HepG2 (cell line): ENCODE measurements around the gene POLDIP3. TPM values are rescaled to one million over a fixed set of nuclear protein-coding genes. Genes with fewer than 3 reads are reported as not detected.
A peak's percentile ranks its signal among the peaks of the same experiment; 100 is the strongest.

ENCODE experiments used
- AHR ChIP-seq: IDR thresholded peaks from 2 replicates; pipeline ENCODE4 v1.6.1; 2018; ENCODE audit warnings: missing genetic modification reagents, missing compliant biosample characterization
- ATM ChIP-seq: fragments of 450-650 bp; IDR thresholded peaks from 2 replicates; pipeline ENCODE4 v1.7.1; 2017; ENCODE audit warnings: mild to moderate bottlenecking, borderline replicate concordance
- HOXA3 ChIP-seq: sonication (generic); formaldehyde crosslinking; IDR thresholded peaks from 2 replicates; pipeline ENCODE4 v1.5.0; 2020; ENCODE audit warnings: missing genetic modification reagents
- KAT8 ChIP-seq: IDR thresholded peaks from 2 replicates; pipeline ENCODE4 v1.6.1; 2016; ENCODE audit warnings: missing genetic modification reagents, missing compliant biosample characterization
- KDM1A ChIP-seq: IDR thresholded peaks from 2 replicates; pipeline ENCODE4 v1.6.1; 2016; ENCODE audit warnings: missing compliant biosample characterization
- MAF1 ChIP-seq: sonication (generic); formaldehyde crosslinking; IDR thresholded peaks from 2 replicates; pipeline ENCODE4 v1.5.0; 2020; ENCODE audit warnings: missing genetic modification reagents, borderline replicate concordance
- MED13 ChIP-seq: sonication (generic); formaldehyde crosslinking; IDR thresholded peaks from 2 replicates; pipeline ENCODE4 v1.5.0; 2020; ENCODE audit warnings: missing genetic modification reagents
- NR2F6 ChIP-seq, 2 experiments: IDR thresholded peaks; 2 replicates each; pipeline ENCODE4 v1.6.1; 2016; ENCODE audit warnings: antibody characterized with exemption in 1 of 2, mild to moderate bottlenecking in 1 of 2
- POLR2G ChIP-seq: fragments of 200-400 bp; formaldehyde crosslinking; IDR thresholded peaks from 2 replicates; pipeline ENCODE4 v1.6.1; 2018; ENCODE audit warnings: mild to moderate bottlenecking, low read depth, low read length, moderate library complexity
- PPARG ChIP-seq: conservative IDR thresholded peaks from 2 replicates; pipeline ENCODE4 v1.6.1; 2016; ENCODE audit warnings: missing biosample characterization, missing genetic modification reagents
- TMF1 ChIP-seq: sonication (generic); formaldehyde crosslinking; IDR thresholded peaks from 2 replicates; pipeline ENCODE4 v1.8.1; 2022; ENCODE audit warnings: low read depth, missing genetic modification reagents
- ZFP36 ChIP-seq: fragments of 150-350 bp; IDR thresholded peaks from 2 replicates; pipeline ENCODE4 v1.6.1; 2018; ENCODE audit warnings: borderline replicate concordance, low read length, low read depth; ENCODE audit not compliant: partially characterized antibody
- ZFX ChIP-seq: sonication (generic); formaldehyde crosslinking; IDR thresholded peaks from 2 replicates; pipeline ENCODE4 v1.4.0; 2020; ENCODE audit warnings: mild to moderate bottlenecking, low read depth, missing genetic modification reagents, moderate library complexity
- ZFY ChIP-seq: sonication (generic); formaldehyde crosslinking; IDR thresholded peaks from 2 replicates; pipeline ENCODE4 v1.4.0; 2020; ENCODE audit warnings: missing genetic modification reagents
- ZMYM2 ChIP-seq: sonication (generic); formaldehyde crosslinking; IDR thresholded peaks from 2 replicates; pipeline ENCODE4 v1.8.0; 2022; ENCODE audit warnings: mild to moderate bottlenecking, missing genetic modification reagents
- ZMYM3 ChIP-seq: sonication (generic); formaldehyde crosslinking; IDR thresholded peaks from 2 replicates; pipeline ENCODE4 v1.5.1; 2020; ENCODE audit warnings: mild to moderate bottlenecking, missing genetic modification reagents
- ZNF121 ChIP-seq: sonication (generic); formaldehyde crosslinking; IDR thresholded peaks from 2 replicates; pipeline ENCODE4 v1.5.0; 2020; ENCODE audit warnings: mild to moderate bottlenecking, missing genetic modification reagents
- ZNF205 ChIP-seq: IDR thresholded peaks from 2 replicates; pipeline ENCODE4 v1.6.1; 2018; ENCODE audit warnings: missing biosample characterization, missing genetic modification reagents
- ZNF501 ChIP-seq: sonication (generic); formaldehyde crosslinking; IDR thresholded peaks from 2 replicates; pipeline ENCODE4 v1.5.1; 2020; ENCODE audit warnings: mild to moderate bottlenecking, moderate library complexity, missing genetic modification reagents
- ZNF768 ChIP-seq: sonication (generic); formaldehyde crosslinking; IDR thresholded peaks from 2 replicates; pipeline ENCODE4 v1.4.0; 2020; ENCODE audit warnings: missing genetic modification reagents
- ZNF883 ChIP-seq: sonication (generic); formaldehyde crosslinking; IDR thresholded peaks from 2 replicates; pipeline ENCODE4 v1.5.1; 2020; ENCODE audit warnings: mild to moderate bottlenecking, missing genetic modification reagents; ENCODE audit errors: not compliant biosample characterization
- polyA plus RNA-seq, 8 experiments: library from polyadenylated mRNA; depleted of rRNA in 3 of 8; stranded (reverse) in 7 of 8; unstranded in 1 of 8; fragments of >200 nt; fragmentation: Illumina TruSeq in 4 of 8; extraction: Trizol in 4 of 8; gene quantifications; 2 replicates each; pipeline versions ENCODE4 v1.2.1 to v1.2.3, GENCODE V29; 2011 to 2016; ENCODE audit warnings: low read depth in 4 of 8, missing spikeins in 1 of 8, mixed read lengths in 1 of 8; ENCODE audit not compliant: insufficient read depth in 1 of 8
- total RNA-seq, 5 experiments: library from RNA; depleted of rRNA; stranded (reverse); fragments of >200 nt; fragmentation: Illumina TruSeq; extraction: Trizol; gene quantifications; 2 replicates each; pipeline ENCODE4 v1.2.3, GENCODE V29; 2016; ENCODE audit warnings: low read depth in 1 of 5
- TF ChIP-seq, protein P1 (sequence below): sonication (generic); formaldehyde crosslinking; IDR thresholded peaks from 2 replicates; pipeline ENCODE4 v1.8.0; 2022; ENCODE audit warnings: low read depth, missing genetic modification reagents
- TF ChIP-seq, protein P2 (sequence below), 2 experiments: sonication (generic) in 1 of 2; formaldehyde crosslinking in 1 of 2; IDR thresholded peaks; 2 replicates each; pipeline versions ENCODE4 v1.6.1 to v1.9.0; 2014 to 2022; ENCODE audit warnings: antibody characterized with exemption in 1 of 2, borderline replicate concordance in 1 of 2, inconsistent platforms in 1 of 2, low read depth in 1 of 2, missing genetic modification reagents in 1 of 2

The POLDIP3 gene
- total and polyA plus RNA-seq, 2 of the 13 experiments (the other 11 are each of a cell fraction or from before 2014, with no cell fraction given), result 45.8 to 47.4 TPM

DNA sequence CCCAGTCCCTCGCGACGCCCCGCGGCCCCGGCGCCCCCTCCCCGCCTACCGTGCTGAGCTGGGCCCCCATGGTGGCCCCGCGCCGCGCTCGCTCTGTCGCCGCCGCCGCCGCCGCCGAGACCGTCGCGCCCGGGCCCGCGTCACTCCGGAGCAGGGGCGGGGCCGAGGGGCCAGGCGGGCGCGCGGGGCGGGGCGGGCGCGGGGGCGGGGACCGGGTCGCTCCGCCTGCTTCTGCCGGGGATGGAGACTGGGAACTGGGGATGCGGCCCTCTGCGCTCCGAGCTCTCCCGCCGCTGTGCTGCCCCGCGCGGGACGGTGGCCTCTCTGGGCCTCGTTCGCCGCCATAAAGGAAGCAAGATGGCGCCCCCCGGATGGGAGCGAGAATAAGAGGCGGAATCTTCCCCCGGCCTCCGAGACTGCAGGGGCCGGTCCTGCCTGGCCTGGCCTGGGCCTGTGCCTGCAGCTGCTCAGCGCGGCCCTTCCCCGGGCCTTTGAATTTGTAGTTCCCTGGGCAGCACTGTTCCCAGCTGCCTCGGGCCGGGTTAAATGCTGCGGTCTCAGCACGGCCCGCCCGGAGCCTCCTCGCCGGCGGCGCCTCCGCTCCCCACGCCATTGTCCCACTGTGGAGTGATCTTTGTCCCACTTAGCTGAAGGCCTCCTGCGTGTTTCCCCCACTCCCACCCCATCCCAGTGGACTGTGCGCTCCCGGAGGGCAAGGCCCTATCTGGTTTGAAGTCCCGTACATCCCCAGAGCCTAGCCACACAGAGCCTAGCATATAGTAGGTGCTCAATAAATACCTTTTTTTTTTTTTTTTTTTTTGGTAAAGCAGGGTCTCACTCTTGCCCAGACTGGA lies 34.8 kb upstream of the POLDIP3 start, which contains the start of gene CYB5R3 (continued):
- TF ChIP-seq MED13 (CRISPR knock-in tag), result no peak
- TF ChIP-seq AHR (CRISPR knock-in tag), result 0 out of 2 replicates have a peak, but pooled peaks have one; percentile 56
- no peak for TF ChIP-seq TMF1 (CRISPR knock-in tag)
- peak; percentile 83 for TF ChIP-seq ZFY (CRISPR knock-in tag)
- TF ChIP-seq ATM, result no peak
- no peak for TF ChIP-seq ZNF121 (CRISPR knock-in tag)
- peak; percentile 26 for TF ChIP-seq ZNF883 (CRISPR knock-in tag)
- TF ChIP-seq HOXA3, result peak; percentile 41; the same call in 1 of the 2 replicates
- no peak for TF ChIP-seq MAF1 (CRISPR knock-in tag)
- peak; percentile 92 for TF ChIP-seq ZMYM3 (CRISPR knock-in tag)
- peak; percentile 35; the same call in 1 of the 2 replicates for TF ChIP-seq KAT8 (CRISPR knock-in tag)
- 0 out of 2 replicates have a peak, but pooled peaks have one; percentile 9 for TF ChIP-seq PPARG (CRISPR knock-in tag)
- peak; percentile 99 for TF ChIP-seq ZNF768 (CRISPR knock-in tag)
- TF ChIP-seq POLR2G, result peak; percentile 35; the same call in 1 of the 2 replicates
- peak; percentile 47; the same call in 1 of the 2 replicates for TF ChIP-seq ZMYM2
- TF ChIP-seq ZNF205 (CRISPR knock-in tag), result 0 out of 2 replicates have a peak, but pooled peaks have one; percentile 34
- no peak for TF ChIP-seq NR2F6 (IDR thresholded peaks at IDR 0.05)
- TF ChIP-seq NR2F6 (CRISPR knock-in tag; IDR thresholded peaks at IDR 0.05), result 0 out of 2 replicates have a peak, but pooled peaks have one; percentile 16
- TF ChIP-seq ZFP36, result peak; percentile 86
- peak; percentile 44 for TF ChIP-seq KDM1A (CRISPR knock-in tag)
- TF ChIP-seq, protein P1, sequence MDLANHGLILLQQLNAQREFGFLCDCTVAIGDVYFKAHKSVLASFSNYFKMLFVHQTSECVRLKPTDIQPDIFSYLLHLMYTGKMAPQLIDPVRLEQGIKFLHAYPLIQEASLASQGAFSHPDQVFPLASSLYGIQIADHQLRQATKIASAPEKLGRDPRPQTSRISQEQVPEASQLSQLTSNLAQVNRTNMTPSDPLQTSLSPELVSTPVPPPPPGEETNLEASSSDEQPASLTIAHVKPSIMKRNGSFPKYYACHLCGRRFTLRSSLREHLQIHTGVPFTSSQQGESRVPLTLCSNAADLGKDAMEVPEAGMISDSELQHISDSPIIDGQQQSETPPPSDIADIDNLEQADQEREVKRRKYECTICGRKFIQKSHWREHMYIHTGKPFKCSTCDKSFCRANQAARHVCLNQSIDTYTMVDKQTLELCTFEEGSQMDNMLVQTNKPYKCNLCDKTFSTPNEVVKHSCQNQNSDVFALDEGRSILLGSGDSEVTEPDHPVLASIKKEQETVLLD (CRISPR knock-in tag), result peak; percentile 68
- peak; percentile 63 for TF ChIP-seq ZNF501 (CRISPR knock-in tag)
- peak; percentile 74 for TF ChIP-seq ZFX (CRISPR knock-in tag)
- TF ChIP-seq, protein P2, sequence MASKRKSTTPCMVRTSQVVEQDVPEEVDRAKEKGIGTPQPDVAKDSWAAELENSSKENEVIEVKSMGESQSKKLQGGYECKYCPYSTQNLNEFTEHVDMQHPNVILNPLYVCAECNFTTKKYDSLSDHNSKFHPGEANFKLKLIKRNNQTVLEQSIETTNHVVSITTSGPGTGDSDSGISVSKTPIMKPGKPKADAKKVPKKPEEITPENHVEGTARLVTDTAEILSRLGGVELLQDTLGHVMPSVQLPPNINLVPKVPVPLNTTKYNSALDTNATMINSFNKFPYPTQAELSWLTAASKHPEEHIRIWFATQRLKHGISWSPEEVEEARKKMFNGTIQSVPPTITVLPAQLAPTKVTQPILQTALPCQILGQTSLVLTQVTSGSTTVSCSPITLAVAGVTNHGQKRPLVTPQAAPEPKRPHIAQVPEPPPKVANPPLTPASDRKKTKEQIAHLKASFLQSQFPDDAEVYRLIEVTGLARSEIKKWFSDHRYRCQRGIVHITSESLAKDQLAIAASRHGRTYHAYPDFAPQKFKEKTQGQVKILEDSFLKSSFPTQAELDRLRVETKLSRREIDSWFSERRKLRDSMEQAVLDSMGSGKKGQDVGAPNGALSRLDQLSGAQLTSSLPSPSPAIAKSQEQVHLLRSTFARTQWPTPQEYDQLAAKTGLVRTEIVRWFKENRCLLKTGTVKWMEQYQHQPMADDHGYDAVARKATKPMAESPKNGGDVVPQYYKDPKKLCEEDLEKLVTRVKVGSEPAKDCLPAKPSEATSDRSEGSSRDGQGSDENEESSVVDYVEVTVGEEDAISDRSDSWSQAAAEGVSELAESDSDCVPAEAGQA (IDR thresholded peaks at IDR 0.05; ENCODE audit: low read depth), result no peak
- TF ChIP-seq, protein P2 (CRISPR knock-in tag; IDR thresholded peaks at IDR 0.05; ENCODE audit: borderline replicate concordance), result no peak
